OCI-LY7 (cell line): ENCODE results near the gene ACER3. TPM values are rescaled to one million over a fixed set of nuclear protein-coding genes. Genes with fewer than 3 reads are reported as not detected.

Source experiments
- BruUV-seq: library from RNA; stranded (reverse); fragments of 400-500 nt; replicated peaks from 2 replicates; lab custom pipeline; 2021; lab: Mats Ljungman, UMichigan
- CTCF ChIA-PET: fragments of 300-600 bp; sonication (Branson Sonifier 250); formaldehyde crosslinking; loops from one replicate; lab custom pipeline; 2022; ENCODE audit warnings: antibody characterized with exemption; ENCODE audit not compliant: unreplicated experiment; lab: Charles Lee
- POLR2A ChIA-PET: fragments of 300-600 bp; sonication (Branson Sonifier 250); formaldehyde crosslinking; loops from one replicate; lab custom pipeline; 2022; ENCODE audit warnings: antibody characterized with exemption; lab: Charles Lee
- DNase-seq: peaks from one replicate; pipeline ENCODE4 v3.0.0-alpha.2; 2015; ENCODE audit warnings: low spot score
- H2AFZ ChIP-seq: fragments of 200-600 bp; sonication (generic), shearing (Covaris generic); 2 replicates; pipeline ENCODE4 v1.6.1; 2014; ENCODE audit warnings: mild to moderate bottlenecking, antibody characterized with exemption, low read length, moderate library complexity
- H3K27ac ChIP-seq: fragments of 200-600 bp; sonication (generic); 2 replicates; pipeline ENCODE4 v1.5.1; 2014; ENCODE audit warnings: mixed run types, low read depth, mild to moderate bottlenecking, moderate library complexity, low read length, inconsistent platforms; ENCODE audit not compliant: poor library complexity, severe bottlenecking
- H3K36me3 ChIP-seq: fragments of 200-600 bp; sonication (generic); 2 replicates; pipeline ENCODE4 v1.6.1; 2014; ENCODE audit warnings: mild to moderate bottlenecking, antibody characterized with exemption, low read length, moderate library complexity, mixed read lengths; ENCODE audit not compliant: insufficient read depth
- H3K4me1 ChIP-seq: fragments of 200-600 bp; sonication (generic); 2 replicates; pipeline ENCODE4 v1.5.1; 2014; ENCODE audit warnings: mild to moderate bottlenecking, low read length; ENCODE audit not compliant: insufficient read depth, poor library complexity, severe bottlenecking
- H3K4me2 ChIP-seq: fragments of 200-600 bp; sonication (generic); 2 replicates; pipeline ENCODE4 v1.6.1; 2014; ENCODE audit warnings: mild to moderate bottlenecking, low read length
- H3K4me3 ChIP-seq: fragments of 200-600 bp; sonication (generic); 2 replicates; pipeline ENCODE4 v1.5.1; 2014; ENCODE audit warnings: mild to moderate bottlenecking, low read depth, low read length; ENCODE audit not compliant: poor library complexity, severe bottlenecking
- H3K79me2 ChIP-seq: fragments of 200-600 bp; sonication (generic); 2 replicates; pipeline ENCODE4 v1.6.1; 2016; ENCODE audit warnings: low read depth, mild to moderate bottlenecking, low read length, moderate library complexity, mixed read lengths; ENCODE audit not compliant: insufficient read depth
- H3K9me2 ChIP-seq: fragments of 200-600 bp; sonication (generic); 2 replicates; pipeline ENCODE4 v1.6.1; 2016; ENCODE audit warnings: mild to moderate bottlenecking, low read length, mixed read lengths; ENCODE audit not compliant: insufficient read depth
- H3K9me3 ChIP-seq: fragments of 200-600 bp; sonication (generic); 2 replicates; pipeline ENCODE4 v1.6.1; 2014; ENCODE audit warnings: mild to moderate bottlenecking, mixed run types, low read length, mixed read lengths
- H4K20me1 ChIP-seq: fragments of 200-600 bp; sonication (generic); 2 replicates; pipeline ENCODE4 v1.6.1; 2014; ENCODE audit warnings: mild to moderate bottlenecking, antibody characterized with exemption, low read length, moderate library complexity, mixed read lengths; ENCODE audit not compliant: insufficient read depth
- CTCF ChIP-seq: fragments of 200-600 bp; sonication (generic); conservative IDR thresholded peaks from 2 replicates; pipeline ENCODE4 v1.5.1; 2014; ENCODE audit warnings: mild to moderate bottlenecking, antibody characterized with exemption, low read length, moderate library complexity, mixed read lengths
- EZH2phosphoT487 ChIP-seq: fragments of 200-600 bp; sonication (generic); IDR thresholded peaks from 2 replicates; pipeline ENCODE4 v1.6.1; 2018; ENCODE audit warnings: low read depth, borderline replicate concordance, mild to moderate bottlenecking, mixed run types, antibody characterized with exemption, low read length, moderate library complexity, mixed read lengths
- intact Hi-C: fragments of 100-400 bp; cut with micrococcal nuclease; formaldehyde crosslinking; loops from one replicate; pipeline ENCODE4 v1.10.0; 2022; ENCODE audit not compliant: unreplicated experiment
- total RNA-seq, 2 experiments: library from RNA; depleted of rRNA in 1 of 2; stranded (reverse); fragments of >200 nt in 1 of 2; shearing (Covaris generic) in 1 of 2; gene quantifications; 2 replicates each; pipeline ENCODE4 v1.2.3, GENCODE V29; 2014 to 2022

Gene ACER3
- total RNA-seq, 2 experiments from 2014 or later = 3.0 to 12.2 TPM

GRCh38 chr11:76890329-76890728 is 29.6 kb downstream of the ACER3 start:
- Histone ChIP-seq H3K9me2 (no peaks in the 10 kb centered on the region), H3K27ac (no peak overlapping the region), H3K4me3 (no peak overlapping the region), H3K9me3 (no peaks in the 10 kb centered on the region), H4K20me1 (no peaks in the 10 kb centered on the region), H3K79me2 (no peaks in the 10 kb centered on the region), H3K4me2 (no peak overlapping the region), H2AFZ (no peak overlapping the region), H3K36me3 (no peaks in the 10 kb centered on the region), H3K4me1 (no peaks in the 10 kb centered on the region)
- no TSS peak for BruUV-seq
- CTCF ChIA-PET = no interaction called here
- POLR2A ChIA-PET = no interaction called here
- intact Hi-C loops = no loop called here
- TF ChIP-seq CTCF = no peak
- no peak for TF ChIP-seq EZH2phosphoT487
- DNase-seq = no peak

GRCh38 chr11:76891285-76891684 is 30.6 kb downstream of the ACER3 start:
- Histone ChIP-seq H3K9me3 (no peaks in the 10 kb centered on the region), H4K20me1 (no peaks in the 10 kb centered on the region), H2AFZ (no peak overlapping the region), H3K4me3 (no peak overlapping the region), H3K79me2 (no peaks in the 10 kb centered on the region), H3K27ac (no peak overlapping the region), H3K4me1 (no peaks in the 10 kb centered on the region), H3K4me2 (no peak overlapping the region), H3K36me3 (no peaks in the 10 kb centered on the region), H3K9me2 (no peaks in the 10 kb centered on the region)
- TF ChIP-seq CTCF (no peak), EZH2phosphoT487 (no peak)
- CTCF ChIA-PET = no interaction called here
- intact Hi-C loops = no loop called here
- no peak for DNase-seq
- BruUV-seq = no TSS peak
- POLR2A ChIA-PET = interaction anchor here (0.5 kb wide), 1 partner anchor 59 kb away, joined by 3 read pairs; no protein-coding TSS in a partner anchor

GRCh38 chr11:76891793-76892192 is 31.1 kb downstream of the ACER3 start:
- Histone ChIP-seq H3K4me3 (no peak overlapping the region), H3K9me3 (no peaks in the 10 kb centered on the region), H4K20me1 (no peaks in the 10 kb centered on the region), H2AFZ (no peak overlapping the region), H3K4me1 (no peaks in the 10 kb centered on the region), H3K79me2 (no peaks in the 10 kb centered on the region), H3K27ac (no peak overlapping the region), H3K36me3 (no peaks in the 10 kb centered on the region), H3K9me2 (no peaks in the 10 kb centered on the region), H3K4me2 (no peak overlapping the region)
- POLR2A ChIA-PET = interaction anchor here (0.5 to 0.7 kb wide), 3 partner anchors 12 to 60 kb away, joined by 3 to 4 read pairs (median 3); no protein-coding TSS in a partner anchor
- intact Hi-C loops = no loop called here
- CTCF ChIA-PET = no interaction called here
- TF ChIP-seq CTCF (no peak), EZH2phosphoT487 (no peak)
- no TSS peak for BruUV-seq
- DNase-seq = no peak
